ENCODE measurements around the gene C19orf53.
"Not testable (repeated sequence)": the region's sequence is repeated elsewhere in the genome, so short reads cannot be mapped to it uniquely, and the experiment has no call there.

Gene C19orf53

GRCh38 chr19:13751436-13751835 is 22.8 kb upstream of the C19orf53 start:
- no peak for TF ChIP-seq CTCF (conservative IDR thresholded peaks at IDR 0.05; ENCODE audit: control insufficient read depth, insufficient read depth, low read depth, low read length)
- no peak for DNase-seq (ENCODE audit: low read depth)

GRCh38 chr19:13753622-13754021 is 20.6 kb upstream of the C19orf53 start:
- H3K4me3 ChIP-seq (ENCODE audit: control insufficient read depth, low read depth, low read length), result not testable (repeated sequence)
- peak; percentile 54 for DNase-seq (ENCODE audit: low read depth)

More at GRCh38 chr19:13751436-13751835, 22.8 kb upstream of the C19orf53 start:
- H3K4me3 ChIP-seq (ENCODE audit: control insufficient read depth, low read depth, low read length), result no peak overlapping the region

- no peak overlapping the region for H3K4me3 ChIP-seq (ENCODE audit: control insufficient read depth, low read depth, low read length)
- no peak for TF ChIP-seq CTCF (conservative IDR thresholded peaks at IDR 0.05; ENCODE audit: control insufficient read depth, insufficient read depth, low read depth, low read length)
- DNase-seq (ENCODE audit: low read depth), result no peak
Observed at GRCh38 chr19:13756210-13756609, 18.0 kb upstream of the C19orf53 start.

GRCh38 chr19:13757805-13758772 is 16.2 kb upstream of the C19orf53 start:
- no peak for TF ChIP-seq CTCF (conservative IDR thresholded peaks at IDR 0.05; ENCODE audit: control insufficient read depth, insufficient read depth, low read depth, low read length)
- no peak for DNase-seq (ENCODE audit: low read depth)
- no peak overlapping the region for H3K4me3 ChIP-seq (ENCODE audit: control insufficient read depth, low read depth, low read length)

GRCh38 chr19:13758795-13759194 is 15.5 kb upstream of the C19orf53 start:
- H3K4me3 ChIP-seq (ENCODE audit: control insufficient read depth, low read depth, low read length), result no peak overlapping the region
- no peak for DNase-seq (ENCODE audit: low read depth)

GRCh38 chr19:13761423-13761822 is 12.8 kb upstream of the C19orf53 start:
- H3K4me3 ChIP-seq (ENCODE audit: control insufficient read depth, low read depth, low read length), result no peak overlapping the region
- no peak for DNase-seq (ENCODE audit: low read depth)
- TF ChIP-seq CTCF (conservative IDR thresholded peaks at IDR 0.05; ENCODE audit: control insufficient read depth, insufficient read depth, low read depth, low read length), result no peak

More at GRCh38 chr19:13758795-13759194, 15.5 kb upstream of the C19orf53 start:
- TF ChIP-seq CTCF (conservative IDR thresholded peaks at IDR 0.05; ENCODE audit: control insufficient read depth, insufficient read depth, low read depth, low read length), result no peak

- H3K4me3 ChIP-seq (ENCODE audit: control insufficient read depth, low read depth, low read length), result no peak overlapping the region
- DNase-seq (ENCODE audit: low read depth), result no peak
- no peak for TF ChIP-seq CTCF (conservative IDR thresholded peaks at IDR 0.05; ENCODE audit: control insufficient read depth, insufficient read depth, low read depth, low read length)
Observed at GRCh38 chr19:13762635-13763235, 11.5 kb upstream of the C19orf53 start.

All from fibroblast of mammary gland (primary cell).